ENCODE results near the gene GLRA2.
A peak's percentile ranks its signal among the peaks of the same experiment; 100 is the strongest.
"Not testable (repeated sequence)": the region's sequence is repeated elsewhere in the genome, so short reads cannot be mapped to it uniquely, and the experiment has no call there.

The GLRA2 gene

GRCh38 chrX:14673764-14674163 is 144.4 kb downstream of the GLRA2 start:
- H3K9me3 ChIP-seq: no peaks in the 10 kb centered on the region
- peaks cover 2% of the 10 kb centered on the region; the same call in 1 of the 2 replicates for H3K4me1 ChIP-seq
- no peak overlapping the region for H3K4me3 ChIP-seq (ENCODE audit: low read depth, low read length)
- TF ChIP-seq CTCF (IDR thresholded peaks at IDR 0.05; ENCODE audit: low read depth, low read length): no peak
- H3K36me3 ChIP-seq: no peaks in the 10 kb centered on the region
- DNase-seq: peak; percentile 54
- H3K27me3 ChIP-seq: no peaks in the 10 kb centered on the region

- TF ChIP-seq CTCF (IDR thresholded peaks at IDR 0.05; ENCODE audit: low read depth, low read length): no peak
- Histone ChIP-seq H3K27me3 (no peaks in the 10 kb centered on the region), H3K4me1 (peaks cover 2% of the 10 kb centered on the region; the same call in 1 of the 2 replicates), H3K36me3 (no peaks in the 10 kb centered on the region), H3K4me3 (ENCODE audit: low read depth, low read length) (no peak overlapping the region), H3K9me3 (no peaks in the 10 kb centered on the region)
- DNase-seq: no peak
Measured at GRCh38 chrX:14675500-14675899, 146.2 kb downstream of the GLRA2 start.

GRCh38 chrX:14676431-14676830 is 147.1 kb downstream of the GLRA2 start:
- no peak for TF ChIP-seq CTCF (IDR thresholded peaks at IDR 0.05; ENCODE audit: low read depth, low read length)
- H3K9me3 ChIP-seq: no peaks in the 10 kb centered on the region
- no peaks in the 10 kb centered on the region for H3K36me3 ChIP-seq
- H3K27me3 ChIP-seq: no peaks in the 10 kb centered on the region
- peaks cover 2% of the 10 kb centered on the region; the same call in 1 of the 2 replicates for H3K4me1 ChIP-seq
- no peak overlapping the region for H3K4me3 ChIP-seq (ENCODE audit: low read depth, low read length)
- no peak for DNase-seq

GRCh38 chrX:14688331-14688730 is 159.0 kb downstream of the GLRA2 start:
- H3K4me1 ChIP-seq; H3K9me3 ChIP-seq; H3K27me3 ChIP-seq; H3K4me3 ChIP-seq (ENCODE audit: low read depth, low read length); DNase-seq; H3K36me3 ChIP-seq: not testable (repeated sequence)

GRCh38 chrX:14690553-14690952 is 161.2 kb downstream of the GLRA2 start:
- no peak for DNase-seq
- Histone ChIP-seq H3K27me3 (no peaks in the 10 kb centered on the region), H3K36me3 (no peaks in the 10 kb centered on the region), H3K4me3 (ENCODE audit: low read depth, low read length) (no peak overlapping the region), H3K4me1 (no peaks in the 10 kb centered on the region), H3K9me3 (no peaks in the 10 kb centered on the region)
- no peak for TF ChIP-seq CTCF (IDR thresholded peaks at IDR 0.05; ENCODE audit: low read depth, low read length)

GRCh38 chrX:14694611-14695010 is 165.3 kb downstream of the GLRA2 start:
- Histone ChIP-seq H3K4me3 (ENCODE audit: low read depth, low read length) (no peak overlapping the region), H3K36me3 (no peaks in the 10 kb centered on the region), H3K4me1 (no peaks in the 10 kb centered on the region), H3K27me3 (no peaks in the 10 kb centered on the region), H3K9me3 (no peaks in the 10 kb centered on the region)
- DNase-seq: no peak
- no peak for TF ChIP-seq CTCF (IDR thresholded peaks at IDR 0.05; ENCODE audit: low read depth, low read length)

- Histone ChIP-seq H3K36me3 (no peaks in the 10 kb centered on the region), H3K4me1 (no peaks in the 10 kb centered on the region), H3K9me3 (no peaks in the 10 kb centered on the region), H3K27me3 (no peaks in the 10 kb centered on the region), H3K4me3 (ENCODE audit: low read depth, low read length) (no peak overlapping the region)
- TF ChIP-seq CTCF (IDR thresholded peaks at IDR 0.05; ENCODE audit: low read depth, low read length): peak; percentile 73
- peak; percentile 62 for DNase-seq
Measured at GRCh38 chrX:14697451-14697850, 168.1 kb downstream of the GLRA2 start.

All from BE2C (cell line).